Peyer's patch (tissue), 4 donors: ENCODE data around the gene SCRG1. TPM values are rescaled to one million over a fixed set of nuclear protein-coding genes. Genes with fewer than 3 reads are reported as not detected.

Source experiments
- DNase-seq, 3 donors: peaks; one replicate each; pipeline ENCODE4 v3.0.0-alpha.2; 2017 to 2019
- H3K27ac ChIP-seq, 4 donors: fragments of 200-600 bp; sonication (generic); one replicate each; pipeline ENCODE4 v1.5.1; 2016 to 2019
- H3K27me3 ChIP-seq, 2 donors: fragments of 200-600 bp; sonication (generic); one replicate each; pipeline ENCODE4 v1.5.1; 2019
- H3K36me3 ChIP-seq, 3 donors: fragments of 200-600 bp; sonication (generic); one replicate each; pipeline ENCODE4 v1.5.1; 2016 to 2019
- H3K4me1 ChIP-seq, 4 donors: fragments of 200-600 bp; sonication (generic); one replicate each; pipeline ENCODE4 v1.5.1; 2016 to 2019
- H3K4me3 ChIP-seq, 4 donors: fragments of 200-600 bp; sonication (generic); 1 replicate in 3 of 4; 2 replicates in 1 of 4; pipeline ENCODE4 v1.5.1; 2016 to 2019; ENCODE audit warnings: mild to moderate bottlenecking in 1 of 4
- H3K9me3 ChIP-seq, 4 donors: fragments of 200-600 bp; sonication (generic); one replicate each; pipeline ENCODE4 v1.5.1; 2016 to 2019; ENCODE audit warnings: mild to moderate bottlenecking in 1 of 4
- POLR2A ChIP-seq, 2 donors: fragments of 450-650 bp; IDR thresholded peaks; one replicate each; pipeline ENCODE4 v1.5.1; 2017; ENCODE audit warnings: antibody characterized with exemption in 2 of 2, mild to moderate bottlenecking in 2 of 2, moderate library complexity in 2 of 2
- total RNA-seq, 4 donors: library from RNA; depleted of rRNA; stranded (reverse); fragments of >200 nt; gene quantifications; one replicate each; pipeline ENCODE4 v1.1.0, GENCODE V29; 2016
- TF ChIP-seq, protein P1 (sequence below), 6 experiments: fragments of 450-650 bp in 4 of 6; fragments of 200-600 bp in 2 of 6; sonication (generic) in 1 of 6; IDR thresholded peaks; one replicate each; pipeline ENCODE4 v1.5.1; 2017 to 2019; ENCODE audit warnings: antibody characterized with exemption in 6 of 6, mild to moderate bottlenecking in 3 of 6, moderate library complexity in 1 of 6

SCRG1 gene
- total RNA-seq, 4 donors from 2014 or later: not detected

DNA sequence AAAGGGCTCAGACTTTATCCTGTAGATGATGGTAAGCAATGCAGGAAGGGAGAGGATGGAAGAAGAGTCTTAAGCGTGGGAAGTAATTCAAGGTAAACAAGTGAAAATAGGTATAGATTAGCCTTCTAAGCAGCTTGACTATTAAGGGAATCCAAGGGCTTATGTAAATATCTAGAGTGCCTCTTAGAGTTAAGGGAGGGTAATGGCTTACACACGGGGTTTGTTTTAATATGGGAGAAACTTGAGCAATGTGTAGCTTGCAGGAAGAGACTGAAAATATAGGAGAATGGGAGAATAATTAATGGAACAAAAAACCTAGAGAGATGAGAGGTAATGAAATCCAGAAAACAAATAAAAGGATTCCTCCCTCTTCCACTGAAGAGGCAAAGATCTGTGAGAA, 41.0 kb downstream of the SCRG1 start:
- TF ChIP-seq, protein P1, sequence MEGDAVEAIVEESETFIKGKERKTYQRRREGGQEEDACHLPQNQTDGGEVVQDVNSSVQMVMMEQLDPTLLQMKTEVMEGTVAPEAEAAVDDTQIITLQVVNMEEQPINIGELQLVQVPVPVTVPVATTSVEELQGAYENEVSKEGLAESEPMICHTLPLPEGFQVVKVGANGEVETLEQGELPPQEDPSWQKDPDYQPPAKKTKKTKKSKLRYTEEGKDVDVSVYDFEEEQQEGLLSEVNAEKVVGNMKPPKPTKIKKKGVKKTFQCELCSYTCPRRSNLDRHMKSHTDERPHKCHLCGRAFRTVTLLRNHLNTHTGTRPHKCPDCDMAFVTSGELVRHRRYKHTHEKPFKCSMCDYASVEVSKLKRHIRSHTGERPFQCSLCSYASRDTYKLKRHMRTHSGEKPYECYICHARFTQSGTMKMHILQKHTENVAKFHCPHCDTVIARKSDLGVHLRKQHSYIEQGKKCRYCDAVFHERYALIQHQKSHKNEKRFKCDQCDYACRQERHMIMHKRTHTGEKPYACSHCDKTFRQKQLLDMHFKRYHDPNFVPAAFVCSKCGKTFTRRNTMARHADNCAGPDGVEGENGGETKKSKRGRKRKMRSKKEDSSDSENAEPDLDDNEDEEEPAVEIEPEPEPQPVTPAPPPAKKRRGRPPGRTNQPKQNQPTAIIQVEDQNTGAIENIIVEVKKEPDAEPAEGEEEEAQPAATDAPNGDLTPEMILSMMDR (IDR thresholded peaks at IDR 0.05): no peak
- no peak for TF ChIP-seq POLR2A (IDR thresholded peaks at IDR 0.05)
- no peak overlapping the region for H3K27ac ChIP-seq
- no peaks in the 10 kb centered on the region for H3K9me3 ChIP-seq
- no peak overlapping the region for H3K4me3 ChIP-seq
- no peak for DNase-seq
- H3K36me3 ChIP-seq: no peaks in the 10 kb centered on the region
- no peaks in the 10 kb centered on the region for H3K4me1 ChIP-seq
- H3K27me3 ChIP-seq: no peaks in the 10 kb centered on the region

DNA sequence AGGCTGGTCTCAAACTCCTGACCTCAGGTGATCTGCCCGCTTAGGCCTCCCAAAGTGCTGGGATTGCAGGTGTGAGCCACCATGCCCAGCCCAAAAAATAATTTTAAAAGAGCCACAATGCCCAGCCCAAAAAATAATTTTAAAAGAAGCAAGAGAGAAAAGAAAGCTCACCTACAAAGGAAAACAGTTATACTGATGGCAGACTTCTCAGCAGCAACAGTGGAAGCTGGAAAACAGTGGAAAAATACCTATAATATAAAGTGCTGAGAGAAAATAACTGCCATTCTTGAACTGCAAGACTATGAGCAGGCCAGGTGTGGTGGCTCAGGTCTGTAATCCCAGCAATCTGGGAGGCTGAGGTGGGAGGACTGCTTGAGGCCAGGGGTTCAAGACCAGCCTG, 51.4 kb downstream of the SCRG1 start:
- Histone ChIP-seq H3K4me3 (no peak overlapping the region), H3K27me3 (no peaks in the 10 kb centered on the region), H3K9me3 (no peaks in the 10 kb centered on the region), H3K27ac (no peak overlapping the region), H3K4me1 (no peaks in the 10 kb centered on the region), H3K36me3 (no peaks in the 10 kb centered on the region)
- no peak for TF ChIP-seq POLR2A (IDR thresholded peaks at IDR 0.05)
- TF ChIP-seq, protein P1 (IDR thresholded peaks at IDR 0.05): no peak
- no peak for DNase-seq

DNA sequence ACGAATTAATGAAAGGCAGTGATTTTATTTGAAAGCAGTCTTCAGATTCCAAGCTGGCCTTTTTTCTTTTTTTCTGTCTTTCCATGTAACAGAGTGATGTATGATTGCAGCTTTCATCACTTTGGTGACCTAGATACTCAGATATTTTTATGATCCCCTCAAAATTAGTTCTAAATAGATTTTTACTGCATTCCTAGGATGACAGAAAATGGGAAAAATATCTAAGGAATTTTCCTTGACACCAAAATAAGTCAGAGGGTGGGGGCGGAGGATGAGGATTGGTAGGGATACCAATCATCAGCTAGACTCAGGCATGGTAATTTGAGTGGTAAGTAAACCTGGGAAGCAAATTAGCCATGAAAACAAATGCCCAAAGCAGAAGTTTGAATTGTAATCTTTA, 52.8 kb downstream of the SCRG1 start:
- H3K9me3 ChIP-seq: no peaks in the 10 kb centered on the region
- no peaks in the 10 kb centered on the region for H3K36me3 ChIP-seq
- TF ChIP-seq POLR2A (IDR thresholded peaks at IDR 0.05): no peak
- TF ChIP-seq, protein P1 (IDR thresholded peaks at IDR 0.05): no peak
- H3K27me3 ChIP-seq: no peaks in the 10 kb centered on the region
- no peaks in the 10 kb centered on the region for H3K4me1 ChIP-seq
- no peak overlapping the region for H3K4me3 ChIP-seq
- DNase-seq: no peak
- H3K27ac ChIP-seq: no peak overlapping the region

DNA sequence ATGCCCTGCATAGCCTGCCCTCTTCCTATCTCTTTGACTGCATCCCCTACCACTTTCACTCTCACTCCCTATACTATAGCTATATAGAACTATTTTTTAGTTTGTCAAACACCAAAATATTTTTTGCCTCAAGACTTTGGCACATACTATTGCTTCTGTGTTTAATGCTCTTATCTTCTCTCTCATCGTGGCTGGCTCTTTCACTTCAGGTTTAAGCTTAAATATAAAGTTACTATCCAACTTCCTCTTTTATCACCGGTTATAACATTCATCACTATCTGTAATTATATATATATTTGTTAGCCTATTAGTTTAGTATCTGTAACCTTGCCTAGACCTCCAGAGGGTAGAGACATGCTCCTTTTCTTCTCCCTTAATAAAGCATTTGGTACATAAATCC, 53.3 kb downstream of the SCRG1 start:
- no peak for TF ChIP-seq POLR2A (IDR thresholded peaks at IDR 0.05)
- TF ChIP-seq, protein P1 (IDR thresholded peaks at IDR 0.05): no peak
- DNase-seq: no peak
- Histone ChIP-seq H3K27me3 (no peaks in the 10 kb centered on the region), H3K4me3 (no peak overlapping the region), H3K36me3 (no peaks in the 10 kb centered on the region), H3K4me1 (no peaks in the 10 kb centered on the region), H3K9me3 (no peaks in the 10 kb centered on the region), H3K27ac (no peak overlapping the region)

DNA sequence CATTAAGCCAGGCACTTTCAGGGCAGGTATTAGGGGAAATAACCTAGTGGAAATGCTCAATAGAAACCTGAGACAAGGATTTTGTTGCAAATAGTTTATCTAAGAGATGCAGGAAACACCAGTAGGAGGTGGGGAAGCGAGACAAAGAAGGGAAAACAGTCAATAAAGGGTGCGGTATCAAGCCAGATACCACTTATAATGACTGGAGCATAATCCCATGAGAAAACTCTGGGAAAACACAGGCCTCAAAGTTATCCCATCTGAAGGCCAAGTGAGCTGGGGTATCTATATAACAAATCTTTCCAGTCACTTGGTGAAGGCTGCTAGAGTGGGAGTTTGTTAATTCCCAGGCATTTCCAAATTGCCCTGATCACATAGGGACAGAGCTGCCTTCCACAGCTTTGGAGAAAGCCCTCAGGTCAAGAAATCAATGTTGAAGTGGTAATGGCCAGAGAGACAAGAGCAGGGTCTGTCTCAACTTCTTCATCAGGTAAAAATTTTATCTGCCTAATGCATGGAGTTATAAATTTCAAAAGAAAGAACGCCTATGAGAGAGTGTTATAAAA, 55.0 kb downstream of the SCRG1 start:
- Histone ChIP-seq H3K36me3 (no peaks in the 10 kb centered on the region), H3K4me3 (no peak overlapping the region), H3K9me3 (no peaks in the 10 kb centered on the region), H3K4me1 (no peaks in the 10 kb centered on the region), H3K27ac (no peak overlapping the region), H3K27me3 (no peaks in the 10 kb centered on the region)
- TF ChIP-seq, protein P1 (IDR thresholded peaks at IDR 0.05): no peak
- no peak for TF ChIP-seq POLR2A (IDR thresholded peaks at IDR 0.05)
- no peak for DNase-seq

DNA sequence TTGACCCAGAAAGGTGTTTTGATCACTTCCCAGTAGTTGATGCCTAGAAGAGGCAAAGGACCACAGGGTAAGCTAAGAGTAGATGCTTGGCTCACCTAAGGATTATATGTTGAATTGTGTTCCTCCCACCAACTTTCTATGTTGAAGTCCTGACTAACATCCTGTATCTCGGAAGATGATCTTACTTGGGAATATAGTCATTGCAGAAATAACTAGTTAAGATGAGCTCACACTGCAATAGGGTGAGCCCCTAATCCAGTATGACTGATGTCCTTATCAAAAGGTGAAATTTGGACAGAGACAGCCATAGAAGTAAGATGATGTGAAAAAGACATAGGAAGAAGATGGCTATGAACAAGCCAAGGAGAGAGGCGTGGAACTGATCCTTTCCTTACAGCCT, 61.5 kb downstream of the SCRG1 start:
- no peak overlapping the region for H3K4me3 ChIP-seq
- no peaks in the 10 kb centered on the region for H3K36me3 ChIP-seq
- DNase-seq: no peak
- peaks cover 0 to 7% (median 0%) of the 10 kb centered on the region in 4 donors for H3K4me1 ChIP-seq
- no peak overlapping the region for H3K27ac ChIP-seq
- no peaks in the 10 kb centered on the region for H3K27me3 ChIP-seq
- no peak for TF ChIP-seq POLR2A (IDR thresholded peaks at IDR 0.05)
- TF ChIP-seq, protein P1 (IDR thresholded peaks at IDR 0.05): no peak
- no peaks in the 10 kb centered on the region for H3K9me3 ChIP-seq
